ENCODE results near the gene C2orf69. TPM values are rescaled to one million over a fixed set of nuclear protein-coding genes. Genes with fewer than 3 reads are reported as not detected.

The C2orf69 gene
- total and polyA plus RNA-seq, 2 of the 8 experiments (the other 6 are each of a cell fraction or from before 2014, with no cell fraction given): 3.9 to 32.0 TPM

- TF ChIP-seq PHF8 (conservative IDR thresholded peaks at IDR 0.05; ENCODE audit: low read depth, low read length): no peak
Observed at GRCh38 chr2:199882667-199883066, 28.4 kb upstream of the C2orf69 start (continued).

All from H1 (cell line).